Heart left ventricle (tissue), 16 donors: Measurements from ENCODE around the gene B3GLCT. TPM values are rescaled to one million over a fixed set of nuclear protein-coding genes. Genes with fewer than 3 reads are reported as not detected.
A peak's percentile ranks its signal among the peaks of the same experiment; 100 is the strongest.

Source experiments
- ATAC-seq, 4 donors: fragments of 200-7000 bp; cut with Tn5 transposase; one replicate each; pipeline ENCODE4 v1.9.1; 2020 to 2022; ENCODE audit warnings: moderate library complexity in 4 of 4, mild to moderate bottlenecking in 3 of 4, moderate number of reproducible peaks in 1 of 4
- DNase-seq, 5 donors: peaks; one replicate each; pipeline ENCODE4 v3.0.0-alpha.2; 2020
- H3K27ac ChIP-seq, 12 donors: fragments of 200-600 bp; sonication (generic) in 4 of 12; one replicate each; pipeline versions ENCODE4 v1.5.0 to v1.8.0; 2016 to 2022; ENCODE audit warnings: mild to moderate bottlenecking in 2 of 12
- H3K27me3 ChIP-seq, 9 donors: fragments of 200-600 bp; sonication (generic) in 2 of 9; one replicate each; pipeline versions ENCODE4 v1.5.1 to v1.8.0; 2016 to 2022; ENCODE audit warnings: mild to moderate bottlenecking in 3 of 9
- H3K36me3 ChIP-seq, 9 donors: fragments of 200-600 bp; sonication (generic) in 2 of 9; one replicate each; pipeline versions ENCODE4 v1.5.0 to v1.8.0; 2018 to 2022; ENCODE audit warnings: mild to moderate bottlenecking in 2 of 9
- H3K4me1 ChIP-seq, 12 donors: fragments of 200-600 bp; sonication (generic) in 4 of 12; one replicate each; pipeline versions ENCODE4 v1.5.0 to v1.8.0; 2016 to 2022; ENCODE audit warnings: mild to moderate bottlenecking in 3 of 12
- H3K4me3 ChIP-seq, 12 donors: fragments of 200-600 bp; sonication (generic) in 4 of 12; one replicate each; pipeline versions ENCODE4 v1.5.0 to v1.8.0; 2017 to 2022; ENCODE audit warnings: mild to moderate bottlenecking in 9 of 12, moderate library complexity in 4 of 12
- H3K9me3 ChIP-seq, 12 donors: fragments of 200-600 bp; sonication (generic) in 4 of 12; one replicate each; pipeline versions ENCODE4 v1.5.0 to v1.8.0; 2016 to 2022; ENCODE audit warnings: mild to moderate bottlenecking in 1 of 12
- POLR2A ChIP-seq, 2 donors: fragments of 450-650 bp; IDR thresholded peaks; one replicate each; pipeline ENCODE4 v1.6.1; 2017; ENCODE audit warnings: antibody characterized with exemption in 2 of 2, mild to moderate bottlenecking in 2 of 2, moderate library complexity in 2 of 2
- WGBS, 4 donors: extraction: QIAGEN DNeasy Blood & Tissue Kit in 2 of 4; methylation state at CpG; one replicate each; pipeline versions ENCODE4 v1.1.5 to v1.1.7; 2013 to 2018; 5-methylcytosine and 5-hydroxymethylcytosine counted together
- intact Hi-C, 10 donors: fragments of 100-400 bp; cut with DNase I; formaldehyde crosslinking; loops; one replicate each; pipeline versions ENCODE4 v1.11.1 to v1.14.2; 2022
- polyA plus RNA-seq, 2 donors: library from polyadenylated mRNA; stranded (reverse); fragments of 200-250 nt; gene quantifications; one replicate each; pipeline ENCODE4 v1.2.3, GENCODE V29; 2013
- total RNA-seq, 9 donors: library from RNA; depleted of rRNA in 2 of 9; stranded (reverse); fragments of >200 nt in 2 of 9; fragmentation: NEBNext Ultra II Directional in 3 of 9; extraction: Animal tissue kit (Norgen Biotek cat#: 25700) in 3 of 9; gene quantifications; one replicate each; pipeline versions ENCODE4 v1.1.0 to v1.2.4, GENCODE V29; 2016 to 2023
- TF ChIP-seq, protein P1 (sequence below), 12 donors: fragments of 200-600 bp; sonication (generic) in 4 of 12; IDR thresholded peaks; one replicate each; pipeline versions ENCODE4 v1.5.0 to v1.8.0; 2018 to 2022; ENCODE audit warnings: antibody characterized with exemption in 12 of 12, mild to moderate bottlenecking in 5 of 12
- donor health status: ischemic (EF 13 %, LVEDD 7.1; RV severe dilation, severe dysfunction).
- donor health status: healthy with polysubstance abuse.
- donor health status: DM: no; HTN: yes; CAD: no.
- donor health status: DM: no; HTN: no; CAD: no.
- donor health status: ischemic (EF 25% LVEDD 6.9; RV normal size, moderate dysfunction).
- donor health status: ischemic (EF 25% LVEDD 5.7; RV mildly dilated, moderate dysfunction).
- donor health status: healthy.
- donor health status: DM: yes; HTN: yes; CAD: no.
- donor health status: ischemic (EF 35%, LVEDD 5.7; RV mildly dilated, moderate dysfunction).
- donor health status: nonischemic (EF 11% LVEDD 7.7; RV severe dilation, severe dysfunction).
- donor health status: DM: yes; HTN: yes; CAD: no.
- donor health status: PGD.
- donor health status: ischemic (EF 29% LVEDD 5.4; RV normal size, mild dysfunction).
- donor health status: nonischemic (EF 23%, LVEDD 6.1; RV moderate dilation, normal function).

B3GLCT gene
- total and polyA plus RNA-seq, 11 donors = 5.5 to 27.2 (median 20.3) TPM

- no peaks in the 10 kb centered on the region for H3K36me3 ChIP-seq
- TF ChIP-seq, protein P1, sequence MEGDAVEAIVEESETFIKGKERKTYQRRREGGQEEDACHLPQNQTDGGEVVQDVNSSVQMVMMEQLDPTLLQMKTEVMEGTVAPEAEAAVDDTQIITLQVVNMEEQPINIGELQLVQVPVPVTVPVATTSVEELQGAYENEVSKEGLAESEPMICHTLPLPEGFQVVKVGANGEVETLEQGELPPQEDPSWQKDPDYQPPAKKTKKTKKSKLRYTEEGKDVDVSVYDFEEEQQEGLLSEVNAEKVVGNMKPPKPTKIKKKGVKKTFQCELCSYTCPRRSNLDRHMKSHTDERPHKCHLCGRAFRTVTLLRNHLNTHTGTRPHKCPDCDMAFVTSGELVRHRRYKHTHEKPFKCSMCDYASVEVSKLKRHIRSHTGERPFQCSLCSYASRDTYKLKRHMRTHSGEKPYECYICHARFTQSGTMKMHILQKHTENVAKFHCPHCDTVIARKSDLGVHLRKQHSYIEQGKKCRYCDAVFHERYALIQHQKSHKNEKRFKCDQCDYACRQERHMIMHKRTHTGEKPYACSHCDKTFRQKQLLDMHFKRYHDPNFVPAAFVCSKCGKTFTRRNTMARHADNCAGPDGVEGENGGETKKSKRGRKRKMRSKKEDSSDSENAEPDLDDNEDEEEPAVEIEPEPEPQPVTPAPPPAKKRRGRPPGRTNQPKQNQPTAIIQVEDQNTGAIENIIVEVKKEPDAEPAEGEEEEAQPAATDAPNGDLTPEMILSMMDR (IDR thresholded peaks at IDR 0.05) = no peak
- H3K4me1 ChIP-seq = no peaks in the 10 kb centered on the region
- ATAC-seq (peak in 1 of 4 donors; percentile 39), DNase-seq (no peak)
- H3K4me3 ChIP-seq = no peak overlapping the region
- no peaks in the 10 kb centered on the region for H3K27me3 ChIP-seq
- H3K27ac ChIP-seq = no peak overlapping the region
- whole genome bisulfite sequencing, 4 donors = 60 to 90% (median 82%) methylated on average over 6 of the region's 6 CpGs
- intact Hi-C loops = loop anchor here in 2 of 10 donors (10.0 kb wide), 2 partner anchors 232 to 552 kb away; no protein-coding TSS in a partner anchor
- H3K9me3 ChIP-seq = peaks cover 0 to 2% (median 0%) of the 10 kb centered on the region in 12 donors
Measured at GRCh38 chr13:31192306-31192705, 7.5 kb upstream of the B3GLCT start.

DNA sequence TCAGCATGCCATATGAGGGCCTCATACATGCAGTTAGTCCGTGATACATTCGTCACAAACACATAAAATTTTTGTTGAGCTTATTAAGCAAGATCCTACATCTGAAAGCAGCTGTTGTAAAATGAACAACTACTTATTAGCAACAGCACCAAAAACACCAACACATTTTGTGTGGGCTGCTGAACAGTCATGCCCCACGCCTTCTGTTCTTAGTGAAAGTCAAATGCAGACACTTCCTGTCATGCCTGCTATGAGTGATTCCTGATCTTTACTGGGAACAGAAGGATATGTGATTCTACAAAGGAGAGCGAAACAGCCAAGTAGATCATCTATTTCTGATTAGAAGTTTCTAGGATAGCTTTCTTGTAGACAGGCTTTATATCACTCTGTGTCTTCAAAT is 4.2 kb upstream of the B3GLCT start:
- peaks cover 0 to 9% (median 3%) of the 10 kb centered on the region in 12 donors for H3K4me1 ChIP-seq
- ATAC-seq (no peak), DNase-seq (no peak)
- no peak overlapping the region for H3K27ac ChIP-seq
- no peak overlapping the region for H3K4me3 ChIP-seq
- 90 to 94% (median 91%) methylated on average over 4 of the region's 4 CpGs for WGBS, 4 donors
- TF ChIP-seq, protein P1 (IDR thresholded peaks at IDR 0.05) = no peak
- TF ChIP-seq POLR2A (IDR thresholded peaks at IDR 0.05) = no peak
- no peaks in the 10 kb centered on the region for H3K27me3 ChIP-seq
- no peaks in the 10 kb centered on the region for H3K9me3 ChIP-seq
- no peaks in the 10 kb centered on the region for H3K36me3 ChIP-seq
- intact Hi-C loops = loop anchor here in 2 of 10 donors (10.0 kb wide), 2 partner anchors 229 to 549 kb away; no protein-coding TSS in a partner anchor

GRCh38 chr13:31196992-31197391 is 2.8 kb upstream of the B3GLCT start:
- Histone ChIP-seq H3K27ac (no peak overlapping the region), H3K4me1 (peaks cover 0 to 21% (median 12%) of the 10 kb centered on the region in 12 donors), H3K4me3 (no peak overlapping the region), H3K27me3 (no peaks in the 10 kb centered on the region), H3K36me3 (no peaks in the 10 kb centered on the region), H3K9me3 (no peaks in the 10 kb centered on the region)
- 88 to 96% (median 95%) methylated on average over 6 of the region's 6 CpGs for WGBS, 4 donors
- DNase-seq (no peak), ATAC-seq (no peak)
- TF ChIP-seq POLR2A (IDR thresholded peaks at IDR 0.05) = no peak
- TF ChIP-seq, protein P1 (IDR thresholded peaks at IDR 0.05) = no peak
- intact Hi-C loops = loop anchor here in 2 of 10 donors (10.0 kb wide), 2 partner anchors 228 to 548 kb away; no protein-coding TSS in a partner anchor

GRCh38 chr13:31198519-31198918 is 1.3 kb upstream of the B3GLCT start:
- intact Hi-C loops = loop anchor here in 4 of 10 donors (2.0 to 10.0 kb wide), 3 partner anchors 36 to 546 kb away; no protein-coding TSS in a partner anchor
- no peaks in the 10 kb centered on the region for H3K9me3 ChIP-seq

More at GRCh38 chr13:31198519-31198918, 1.3 kb upstream of the B3GLCT start:
- TF ChIP-seq, protein P1 (IDR thresholded peaks at IDR 0.05) = no peak
- TF ChIP-seq POLR2A (IDR thresholded peaks at IDR 0.05) = no peak
- no peak overlapping the region for H3K27ac ChIP-seq
- peaks cover 0 to 31% (median 16%) of the 10 kb centered on the region in 12 donors for H3K4me1 ChIP-seq
- DNase-seq (no peak), ATAC-seq (no peak)
- 90 to 92% (median 91%) methylated on average over 3 of the region's 3 CpGs for WGBS, 4 donors
- H3K36me3 ChIP-seq = no peaks in the 10 kb centered on the region
- H3K4me3 ChIP-seq = no peak overlapping the region
- H3K27me3 ChIP-seq = no peaks in the 10 kb centered on the region
